GM20000 (cell line): ENCODE measurements around the gene DDX31.

Experiments
- DNase-seq: peaks from one replicate; pipeline ENCODE4 v3.0.0; 2012; ENCODE audit warnings: low spot score
- TF ChIP-seq, protein P1 (sequence below): IDR thresholded peaks from 2 replicates; pipeline ENCODE4 v1.5.1; 2012; ENCODE audit warnings: mild to moderate bottlenecking, control low read depth; ENCODE audit errors: extremely low read depth, missing control alignments

The DDX31 gene

DNA sequence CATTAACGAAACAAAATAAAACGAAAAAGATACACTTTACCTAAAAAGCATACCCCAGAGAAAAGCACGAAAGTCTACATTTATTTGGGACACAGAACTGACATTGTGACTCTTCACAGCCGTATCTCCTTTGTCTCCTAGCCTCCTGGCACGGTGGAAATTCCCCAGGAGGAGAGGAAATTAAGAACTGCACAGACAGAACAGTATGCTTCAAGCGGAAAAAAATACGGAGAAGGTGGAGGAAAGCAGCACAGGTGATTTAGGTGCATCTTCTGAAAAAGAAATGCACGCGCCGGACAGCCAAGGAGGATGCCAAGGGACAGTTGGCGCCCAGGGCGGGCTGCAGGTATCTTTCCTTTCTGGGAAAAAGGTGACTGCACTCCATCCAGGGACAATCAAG, 32.0 kb downstream of the DDX31 start:
- no peak for DNase-seq
- TF ChIP-seq, protein P1, sequence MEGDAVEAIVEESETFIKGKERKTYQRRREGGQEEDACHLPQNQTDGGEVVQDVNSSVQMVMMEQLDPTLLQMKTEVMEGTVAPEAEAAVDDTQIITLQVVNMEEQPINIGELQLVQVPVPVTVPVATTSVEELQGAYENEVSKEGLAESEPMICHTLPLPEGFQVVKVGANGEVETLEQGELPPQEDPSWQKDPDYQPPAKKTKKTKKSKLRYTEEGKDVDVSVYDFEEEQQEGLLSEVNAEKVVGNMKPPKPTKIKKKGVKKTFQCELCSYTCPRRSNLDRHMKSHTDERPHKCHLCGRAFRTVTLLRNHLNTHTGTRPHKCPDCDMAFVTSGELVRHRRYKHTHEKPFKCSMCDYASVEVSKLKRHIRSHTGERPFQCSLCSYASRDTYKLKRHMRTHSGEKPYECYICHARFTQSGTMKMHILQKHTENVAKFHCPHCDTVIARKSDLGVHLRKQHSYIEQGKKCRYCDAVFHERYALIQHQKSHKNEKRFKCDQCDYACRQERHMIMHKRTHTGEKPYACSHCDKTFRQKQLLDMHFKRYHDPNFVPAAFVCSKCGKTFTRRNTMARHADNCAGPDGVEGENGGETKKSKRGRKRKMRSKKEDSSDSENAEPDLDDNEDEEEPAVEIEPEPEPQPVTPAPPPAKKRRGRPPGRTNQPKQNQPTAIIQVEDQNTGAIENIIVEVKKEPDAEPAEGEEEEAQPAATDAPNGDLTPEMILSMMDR, result no peak

DNA sequence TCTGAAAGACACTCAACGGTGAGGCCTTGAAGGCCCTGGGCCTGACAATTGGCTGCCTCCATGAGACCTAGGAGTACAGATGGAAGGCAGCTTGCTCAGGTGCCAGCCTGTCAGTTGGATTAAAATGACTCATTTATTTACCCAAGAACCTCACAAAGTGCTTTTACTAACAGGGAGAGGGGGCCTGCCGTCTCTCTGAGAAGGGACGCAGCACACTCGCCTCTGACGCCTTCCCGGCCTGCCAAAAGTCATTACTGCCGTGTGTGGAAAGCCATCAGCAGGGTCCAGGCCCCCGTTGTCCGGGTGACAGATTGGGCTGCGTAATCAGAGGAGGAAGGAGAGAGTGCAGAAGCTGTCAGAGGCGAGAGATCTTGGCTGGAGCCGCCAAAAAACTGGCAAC, 32.4 kb downstream of the DDX31 start:
- DNase-seq, result no peak
- TF ChIP-seq, protein P1, result no peak

DNA sequence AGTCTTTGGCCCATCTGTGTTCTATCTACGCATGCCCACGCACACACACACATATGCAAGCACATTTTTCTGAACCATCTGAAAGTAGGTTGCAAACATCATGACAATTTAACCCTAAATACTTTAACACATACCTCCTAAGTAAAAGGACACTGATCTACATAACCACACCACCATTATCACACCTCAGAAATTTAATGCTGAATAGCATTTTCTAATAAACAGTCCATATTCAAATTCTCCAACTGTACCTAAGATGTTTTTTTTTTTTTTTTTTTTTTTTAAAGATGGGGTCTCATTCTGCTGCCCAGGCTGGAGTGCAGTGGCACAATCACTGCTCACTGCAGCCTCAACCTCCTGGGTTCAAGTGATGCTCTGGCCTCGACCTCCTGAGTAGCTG, 35.5 kb downstream of the DDX31 start:
- DNase-seq, result no peak
- TF ChIP-seq, protein P1, result no peak

DNA sequence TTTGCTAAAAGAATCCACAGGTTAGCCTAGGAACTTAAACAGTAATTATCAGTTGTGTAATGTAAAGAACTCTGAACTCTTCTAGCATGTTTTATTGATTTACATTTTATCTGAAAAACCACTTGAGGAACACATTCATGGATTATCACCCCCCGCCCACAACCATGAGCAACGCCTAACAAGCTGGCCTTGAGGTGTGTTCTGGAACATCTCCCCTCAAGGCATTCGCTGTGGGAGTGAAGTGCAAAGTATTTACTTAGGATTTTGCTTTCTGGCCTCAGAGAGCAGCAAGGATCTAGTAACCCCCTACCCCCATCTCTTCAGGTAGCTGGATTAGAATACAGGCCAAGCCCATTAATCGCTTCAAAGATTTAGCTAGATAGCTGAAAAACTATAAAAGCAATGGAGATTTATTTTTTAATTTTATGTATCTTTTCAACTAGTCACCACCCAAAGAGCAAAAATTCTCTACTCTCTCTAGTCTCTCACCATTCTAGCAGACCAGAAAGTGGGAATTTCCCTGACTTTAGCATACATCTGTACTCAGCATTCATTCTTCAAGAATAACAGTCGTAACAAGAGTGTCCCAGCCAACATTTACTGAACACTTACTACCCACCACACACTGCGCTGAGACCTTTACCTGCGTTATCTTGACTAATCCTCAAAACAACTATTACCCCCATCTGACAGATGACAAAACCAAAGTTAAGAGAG, 37.2 kb downstream of the DDX31 start:
- TF ChIP-seq, protein P1, result no peak
- DNase-seq, result no peak

DNA sequence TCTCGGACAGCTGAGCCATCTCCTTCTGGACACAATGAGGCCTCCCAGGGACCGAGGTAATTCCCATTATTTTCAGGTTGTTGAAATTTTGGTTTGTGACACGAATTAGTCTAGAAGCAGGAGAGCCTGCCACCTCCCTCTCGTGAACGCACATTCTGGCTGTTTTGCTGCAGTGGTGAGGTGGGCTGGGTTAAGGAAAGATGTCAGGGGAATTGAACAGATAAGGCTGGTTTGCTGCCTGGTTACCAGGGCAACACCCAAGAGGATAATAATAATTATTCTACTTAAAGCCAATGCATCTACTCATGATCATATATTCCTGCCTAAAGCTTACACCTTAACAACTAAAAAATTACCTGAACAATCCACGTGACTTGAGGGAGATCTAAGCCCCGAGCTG, 38.1 kb downstream of the DDX31 start:
- no peak for DNase-seq
- TF ChIP-seq, protein P1, result no peak

DNA sequence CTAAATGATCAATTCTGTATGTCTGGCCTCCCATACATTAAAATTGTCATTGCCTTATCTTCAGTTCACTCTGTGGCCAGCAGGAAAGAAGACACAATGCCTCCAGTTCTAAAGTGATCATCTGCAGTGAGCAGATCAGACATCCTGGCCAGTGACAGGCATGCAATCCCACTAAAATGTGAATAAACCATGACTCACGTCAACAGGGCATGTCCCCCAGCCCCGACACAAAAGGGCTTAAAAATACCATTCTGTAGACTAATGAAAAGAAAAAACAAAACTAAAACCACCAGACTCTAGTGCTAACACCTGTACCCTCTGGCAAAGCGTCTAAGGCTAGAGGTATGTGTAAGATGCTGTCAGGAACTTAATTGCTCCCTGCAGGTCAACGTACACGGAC, 38.5 kb downstream of the DDX31 start:
- TF ChIP-seq, protein P1, result no peak
- no peak for DNase-seq

DNA sequence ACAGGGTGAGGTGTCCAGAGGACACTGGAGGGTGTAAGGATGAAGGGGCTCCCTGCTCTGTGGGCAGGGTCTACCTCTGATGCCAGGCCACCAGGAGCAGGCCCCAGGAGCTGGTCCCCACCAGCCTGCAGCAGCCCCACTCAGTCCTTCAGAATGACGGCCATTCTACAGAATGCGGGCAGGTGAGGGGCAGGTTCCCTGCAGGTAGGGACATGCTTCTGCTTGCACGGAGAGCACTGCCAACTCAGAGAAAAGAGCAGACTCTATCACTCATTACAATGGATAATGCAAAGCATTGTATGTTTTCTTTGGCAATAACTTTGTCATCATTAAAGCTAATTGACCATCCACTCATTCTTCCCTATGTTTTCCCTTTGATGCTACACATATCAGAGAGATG, 39.0 kb downstream of the DDX31 start:
- DNase-seq, result no peak
- TF ChIP-seq, protein P1, result no peak
